NCI-H1417 treated with DMSO at 0.1 percent for 48 hours (cell line): ENCODE results near the gene INTS11.

Experiments used
- DNase-seq: peaks from one replicate; lab custom pipeline; 2025; lab: John Stamatoyannopoulos, UW

The INTS11 gene

DNA sequence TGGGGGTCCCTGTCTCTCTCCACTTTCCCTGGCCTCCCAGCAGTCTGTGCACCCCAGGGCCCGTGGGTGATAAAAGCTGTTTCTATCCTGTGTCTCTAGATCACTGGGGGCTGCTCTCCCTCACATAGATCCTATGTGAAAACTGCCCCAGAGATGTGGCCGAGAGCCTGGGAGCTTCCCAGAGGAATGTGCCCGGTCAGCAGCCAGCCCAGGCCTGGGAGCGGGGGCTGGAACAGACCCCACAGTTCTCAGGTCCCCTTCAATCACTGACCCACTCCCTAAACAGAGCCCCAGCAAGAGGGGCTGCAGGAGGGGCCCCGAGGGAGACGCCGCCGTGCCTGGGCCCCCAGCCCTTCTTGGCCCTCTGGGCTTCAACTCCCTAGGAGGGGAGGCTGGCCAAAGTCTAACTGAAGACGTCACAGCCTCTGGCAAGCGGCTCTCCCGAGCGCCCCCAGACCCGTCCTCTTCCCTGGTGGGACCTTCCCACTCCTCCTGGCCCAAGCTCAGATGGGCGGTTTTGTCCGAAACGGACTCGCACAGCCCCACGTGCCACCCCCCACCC, 33.5 kb upstream of the INTS11 start:
- no peak for DNase-seq

DNA sequence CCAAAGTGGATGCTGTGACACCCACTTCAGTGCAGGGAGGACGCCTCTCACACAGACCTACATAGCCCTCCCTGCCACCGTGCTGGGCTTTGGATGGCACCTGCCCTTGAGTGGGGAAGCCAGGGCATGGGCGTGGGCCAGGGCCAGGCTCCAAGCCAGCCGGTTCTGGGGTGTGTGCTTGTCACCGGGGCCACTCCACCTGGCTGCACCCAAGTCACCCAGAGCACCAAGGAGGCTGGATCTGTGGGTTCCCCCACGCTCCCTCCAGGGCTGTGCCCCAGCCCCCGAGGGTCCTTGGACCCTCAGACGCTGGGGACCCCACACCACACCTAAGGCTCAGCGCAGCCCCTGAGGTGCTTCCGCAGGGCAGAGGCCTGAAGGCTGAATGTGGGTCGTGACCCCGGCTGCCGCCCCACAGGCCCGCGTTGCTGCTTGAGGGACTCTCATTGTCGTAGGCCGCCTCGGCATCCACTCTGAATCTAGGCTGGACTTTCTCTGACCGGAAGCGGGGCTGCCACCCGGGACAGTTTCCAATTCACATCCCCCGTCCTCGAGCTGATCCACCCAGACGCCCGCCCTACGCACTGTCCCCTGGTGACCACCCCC, 32.4 kb upstream of the INTS11 start:
- DNase-seq = no peak

GRCh38 chr1:1356166-1356795, 31.8 kb upstream of the INTS11 start:
- DNase-seq = no peak

GRCh38 chr1:1355416-1355815, 31.0 kb upstream of the INTS11 start:
- DNase-seq = no peak

DNA sequence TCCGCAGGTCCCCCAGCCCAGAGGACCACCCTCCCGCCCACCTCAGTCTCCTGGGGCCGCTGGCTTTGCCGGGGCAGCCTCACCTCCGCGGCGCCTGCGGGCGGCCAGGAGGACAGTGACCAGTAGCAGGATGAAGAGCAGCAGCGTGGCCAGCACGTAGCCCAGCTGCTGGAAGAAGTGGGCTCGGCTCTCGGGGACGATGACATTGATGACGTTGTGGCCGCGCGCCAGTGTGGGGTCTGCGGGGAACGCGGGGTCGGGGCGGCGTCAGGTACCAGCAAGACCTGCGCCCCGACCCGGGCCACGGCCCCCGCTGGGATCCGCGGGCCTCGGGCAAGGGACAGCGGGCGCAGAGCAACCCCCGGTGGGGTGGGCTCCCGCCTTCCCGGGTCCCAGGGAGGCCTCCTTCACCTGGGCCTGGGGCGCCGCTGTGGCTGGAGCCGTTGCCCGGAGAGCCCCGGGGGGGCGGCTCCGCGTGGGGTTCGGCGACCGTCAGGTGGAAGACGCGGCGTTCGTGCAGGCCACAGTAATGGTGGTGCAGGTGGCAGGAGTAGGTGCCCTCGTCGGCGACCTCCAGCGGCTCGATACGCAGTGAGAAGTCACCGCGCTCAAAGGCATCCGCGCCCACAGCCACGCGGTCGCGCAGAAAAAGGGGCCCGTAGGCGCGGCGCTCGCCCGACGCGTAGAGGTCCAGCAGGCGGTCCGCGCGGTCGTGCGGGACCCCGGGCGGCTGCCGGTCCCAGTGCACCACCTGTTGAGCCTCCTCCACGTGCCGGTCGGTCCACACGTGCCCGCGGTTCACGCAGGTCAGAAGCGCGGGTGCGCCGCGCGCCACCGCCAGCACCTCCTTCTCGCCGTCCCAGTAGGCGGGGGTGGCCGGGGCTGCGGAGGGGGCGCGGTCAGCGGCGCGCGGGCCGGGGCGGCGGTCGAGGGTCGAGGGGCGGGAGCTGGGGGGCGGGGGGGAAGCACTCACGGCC, 30.1 kb upstream of the INTS11 start:
- DNase-seq = no peak

GRCh38 chr1:1353389-1354151, 29.1 kb upstream of the INTS11 start:
- DNase-seq = no peak

DNA sequence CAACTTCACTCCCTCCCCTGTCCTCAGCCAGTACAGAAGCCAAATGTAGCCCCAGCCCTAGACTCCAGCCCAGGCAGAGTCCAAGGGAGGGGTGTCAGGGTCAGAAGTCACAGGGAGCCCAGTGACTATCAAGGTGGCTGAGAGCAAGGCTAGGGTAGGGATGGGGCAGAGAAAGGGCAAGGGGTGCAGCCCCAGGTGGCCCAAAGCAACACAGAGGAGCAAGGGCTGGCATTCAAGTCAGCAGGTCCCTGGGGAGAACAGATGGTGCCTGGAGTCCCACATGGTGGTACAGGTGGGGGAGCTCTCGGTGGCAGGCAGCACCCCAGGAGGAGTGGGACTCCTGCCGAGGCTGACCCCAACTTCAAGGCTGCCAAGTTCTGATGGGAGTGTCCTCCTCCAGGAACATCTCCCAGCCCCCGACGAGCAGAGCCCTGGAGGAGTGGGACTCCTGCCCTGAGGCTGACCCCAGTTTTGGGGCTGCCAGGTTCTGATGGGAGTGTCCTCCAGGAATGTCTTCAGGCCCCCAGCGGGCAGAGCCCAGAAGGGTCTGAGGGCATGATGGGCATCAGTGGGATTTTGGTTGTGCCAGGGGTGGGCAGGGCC, 28.4 kb upstream of the INTS11 start:
- no peak for DNase-seq

DNA sequence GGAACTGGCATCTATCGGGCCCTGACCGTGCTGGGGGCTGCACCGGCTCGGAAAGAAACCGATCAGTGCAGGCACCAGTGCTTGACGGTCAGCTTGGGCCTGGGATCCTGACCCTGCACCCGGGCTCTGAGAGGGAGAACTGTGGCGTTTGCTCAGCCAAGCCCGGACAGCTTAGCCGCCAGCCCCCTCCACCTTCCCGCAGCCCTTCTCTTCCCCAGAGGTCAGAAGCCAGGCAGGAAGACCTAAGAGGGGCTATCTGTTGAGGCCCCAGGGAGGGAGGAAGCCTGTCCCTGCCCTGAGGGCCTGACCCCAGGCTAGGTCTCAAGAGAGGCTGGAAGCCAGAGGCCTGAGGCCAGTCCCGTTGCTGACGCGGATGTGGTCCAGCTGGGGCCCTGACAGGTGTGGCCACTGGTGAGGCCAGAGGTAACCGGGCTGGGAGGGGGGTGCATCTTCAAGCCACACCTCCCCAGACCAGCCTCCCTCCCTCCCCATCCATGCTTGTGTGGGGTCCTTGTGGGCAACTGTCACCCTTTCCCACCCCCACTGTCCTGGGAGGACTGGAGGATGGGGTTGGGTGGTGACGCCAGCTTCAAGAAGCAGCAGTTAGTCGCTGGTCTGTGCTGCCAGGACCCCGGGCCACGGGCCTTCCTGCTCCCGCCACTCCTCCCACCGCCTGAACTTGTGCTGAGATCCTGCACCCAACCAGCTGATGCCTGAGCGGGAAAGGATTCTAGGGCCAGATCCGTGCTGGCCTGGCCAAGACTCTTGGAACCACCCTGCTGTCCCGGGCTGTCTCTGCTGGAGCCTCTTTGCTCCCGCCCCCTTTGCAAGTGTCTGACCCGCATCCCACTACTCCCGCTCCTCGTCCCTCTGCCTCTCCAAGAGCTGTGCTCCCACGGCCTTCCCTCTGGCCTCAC, 27.3 kb upstream of the INTS11 start:
- no peak for DNase-seq

GRCh38 chr1:1349256-1350012, 25.0 kb upstream of the INTS11 start, which contains the start of gene DVL1:
DVL1 (minus strand) TSS chr1:1349418; CDS start chr1:1349065, 353 bp downstream.
- no peak for DNase-seq

- DNase-seq = no peak
These were observed 24.2 kb upstream of the INTS11 start for GRCh38 chr1:1348420-1349255.

GRCh38 chr1:1347663-1348419, 23.4 kb upstream of the INTS11 start:
- no peak for DNase-seq

DNA sequence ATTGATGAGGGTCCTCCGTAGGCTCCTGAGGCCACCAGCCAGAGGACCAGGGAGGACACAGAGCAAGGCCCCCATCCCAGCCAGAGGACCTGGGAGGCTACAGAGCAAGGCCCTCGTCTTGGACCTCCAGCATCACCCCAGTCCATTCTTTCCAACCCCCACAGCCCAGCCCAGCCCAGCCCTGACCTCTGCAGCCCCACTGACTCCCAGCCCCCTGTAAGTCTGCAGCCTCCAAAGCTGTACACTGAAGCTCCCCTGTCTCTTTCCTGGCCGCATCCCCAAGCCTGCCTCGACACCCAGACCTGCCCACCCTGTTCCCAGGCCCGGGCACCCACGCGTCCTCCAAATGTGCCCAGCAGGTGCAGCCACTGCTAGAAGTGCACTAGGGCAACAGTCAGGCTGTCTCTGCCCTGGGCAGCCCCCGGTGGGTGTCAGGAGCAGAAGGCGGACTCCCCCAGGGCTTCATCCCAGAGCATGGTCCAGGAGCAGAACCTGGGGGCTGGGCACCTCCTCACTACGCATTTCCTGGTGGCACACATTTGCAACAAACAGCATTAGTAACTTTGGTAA, 22.7 kb upstream of the INTS11 start:
- no peak for DNase-seq

- no peak for DNase-seq
These were observed 22.0 kb upstream of the INTS11 start for GRCh38 chr1:1346501-1346890.

DNA sequence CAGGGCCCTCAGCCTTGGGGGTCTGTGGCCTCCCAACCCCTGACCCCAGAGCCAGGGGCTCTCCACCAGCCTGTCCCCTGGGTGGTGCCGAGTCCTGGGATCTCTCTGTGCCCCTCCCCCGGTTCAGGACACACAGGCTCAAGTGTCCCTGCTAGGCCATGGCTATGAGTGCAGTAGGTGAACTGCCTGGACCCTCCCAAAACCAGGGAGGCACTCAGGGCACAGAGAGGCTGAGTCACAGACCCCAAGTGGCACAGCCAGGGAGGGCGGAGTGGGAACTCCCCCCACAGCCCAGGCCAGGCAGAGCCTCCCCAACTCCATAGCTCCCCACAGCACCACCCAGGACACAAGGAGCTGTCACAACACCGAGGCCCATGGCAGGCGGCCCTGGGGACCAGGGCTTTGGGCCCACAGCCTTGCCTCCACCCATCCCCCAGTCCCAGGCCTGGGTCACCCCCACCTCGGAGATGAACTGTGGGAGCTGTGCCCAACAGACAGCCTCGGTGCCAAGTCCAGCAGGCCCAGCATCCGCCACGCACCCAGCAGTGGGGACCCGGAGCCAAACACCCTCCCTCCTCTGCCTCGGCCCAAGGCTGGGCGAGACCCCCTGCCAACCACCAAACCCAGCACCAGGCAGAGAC, 21.5 kb upstream of the INTS11 start:
- DNase-seq = no peak

DNA sequence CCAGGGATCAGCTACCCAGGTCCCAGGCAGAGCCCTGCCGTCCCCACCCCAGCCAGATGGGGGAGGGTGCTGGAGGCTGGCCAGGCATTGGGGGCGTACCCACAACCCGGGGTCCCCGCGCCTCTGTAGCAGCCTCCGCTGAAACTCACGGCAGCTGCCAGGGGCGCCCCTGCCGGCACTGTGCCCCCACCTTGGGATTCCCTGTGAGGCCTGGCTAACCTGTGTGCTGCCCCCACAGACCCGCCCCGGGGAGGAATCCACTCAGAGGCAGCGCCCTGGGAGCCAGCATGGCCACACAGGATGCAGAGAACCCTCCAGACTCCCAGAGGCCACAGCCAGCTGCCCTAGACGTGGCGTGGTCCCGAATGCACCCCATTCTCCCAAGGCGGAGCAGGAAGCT, 20.9 kb upstream of the INTS11 start:
- no peak for DNase-seq

- no peak for DNase-seq
These were observed 20.3 kb upstream of the INTS11 start for GRCh38 chr1:1344655-1345361.
